SIG-M5 treated with dmso at 0.1 percent for 504 hours (cell line): Measurements from ENCODE around the gene NALF2.

Experiments
- DNase-seq: peaks from one replicate; lab custom pipeline; 2025; ENCODE audit not compliant: unreplicated experiment; lab: John Stamatoyannopoulos, UW

NALF2 gene

GRCh38 chrX:69524781-69525363 is 20.7 kb downstream of the NALF2 start:
- DNase-seq: no peak

- no peak for DNase-seq
Measured at GRCh38 chrX:69530306-69530705, 26.2 kb downstream of the NALF2 start.

- DNase-seq: no peak
Measured at GRCh38 chrX:69531031-69531755, 27.1 kb downstream of the NALF2 start.

GRCh38 chrX:69535661-69536060 is 31.5 kb downstream of the NALF2 start:
- DNase-seq: no peak

GRCh38 chrX:69538321-69538876 is 34.3 kb downstream of the NALF2 start:
- DNase-seq: no peak

GRCh38 chrX:69539437-69539836 is 35.3 kb downstream of the NALF2 start:
- no peak for DNase-seq

GRCh38 chrX:69541956-69542355 is 37.8 kb downstream of the NALF2 start:
- DNase-seq: no peak

GRCh38 chrX:69543572-69543971 is 39.4 kb downstream of the NALF2 start:
- no peak for DNase-seq

GRCh38 chrX:69546417-69546816 is 42.3 kb downstream of the NALF2 start:
- no peak for DNase-seq

- DNase-seq: no peak
Measured at GRCh38 chrX:69546978-69547377, 42.9 kb downstream of the NALF2 start.

GRCh38 chrX:69551421-69552009 is 47.4 kb downstream of the NALF2 start:
- DNase-seq: no peak

- no peak for DNase-seq
Measured at GRCh38 chrX:69552512-69552911, 48.4 kb downstream of the NALF2 start.
